GM19372 (cell line): ENCODE data around the gene KCNJ6.
"Not testable (repeated sequence)": the region's sequence is repeated elsewhere in the genome, so short reads cannot be mapped to it uniquely, and the experiment has no call there.

Source experiments
- ATAC-seq: cut with Tn5 transposase; IDR thresholded peaks from one replicate; pipeline ENCODE4 v1.9.1; 2021; ENCODE audit warnings: mild to moderate bottlenecking, low read depth, moderate library complexity; ENCODE audit not compliant: unreplicated experiment

KCNJ6 gene

GRCh38 chr21:37787456-37787855, 128.8 kb downstream of the KCNJ6 start:
- ATAC-seq = no peak

GRCh38 chr21:37784591-37785318, 131.5 kb downstream of the KCNJ6 start:
- no peak for ATAC-seq

- no peak for ATAC-seq
These were observed 133.2 kb downstream of the KCNJ6 start for GRCh38 chr21:37783016-37783415.

- ATAC-seq = no peak
These were observed 135.0 kb downstream of the KCNJ6 start for GRCh38 chr21:37780991-37781983.

- ATAC-seq = no peak
These were observed 145.1 kb downstream of the KCNJ6 start for GRCh38 chr21:37771181-37771580.

- ATAC-seq = no peak
These were observed 145.8 kb downstream of the KCNJ6 start for GRCh38 chr21:37770461-37770860.

GRCh38 chr21:37769656-37770055, 146.6 kb downstream of the KCNJ6 start:
- ATAC-seq = no peak

- no peak for ATAC-seq
These were observed 148.3 kb downstream of the KCNJ6 start for GRCh38 chr21:37767984-37768383.

GRCh38 chr21:37766129-37766528, 150.1 kb downstream of the KCNJ6 start:
- no peak for ATAC-seq

GRCh38 chr21:37765221-37765900, 150.9 kb downstream of the KCNJ6 start:
- no peak for ATAC-seq

- no peak for ATAC-seq
These were observed 151.6 kb downstream of the KCNJ6 start for GRCh38 chr21:37764691-37765090.

GRCh38 chr21:37763298-37763697, 153.0 kb downstream of the KCNJ6 start:
- no peak for ATAC-seq

GRCh38 chr21:37762606-37763005, 153.7 kb downstream of the KCNJ6 start:
- no peak for ATAC-seq

GRCh38 chr21:37761406-37761805, 154.9 kb downstream of the KCNJ6 start:
- ATAC-seq = not testable (repeated sequence)

GRCh38 chr21:37759777-37760176, 156.5 kb downstream of the KCNJ6 start:
- no peak for ATAC-seq

- ATAC-seq = no peak
These were observed 157.3 kb downstream of the KCNJ6 start for GRCh38 chr21:37758982-37759381.

- ATAC-seq = no peak
These were observed 158.5 kb downstream of the KCNJ6 start for GRCh38 chr21:37757606-37758376.

GRCh38 chr21:37753122-37753599, 163.1 kb downstream of the KCNJ6 start:
- no peak for ATAC-seq

- no peak for ATAC-seq
These were observed 164.8 kb downstream of the KCNJ6 start for GRCh38 chr21:37751268-37751975.
